OCI-LY1 (cell line): ENCODE data around the gene PIKFYVE.
"Not testable (repeated sequence)": the region's sequence is repeated elsewhere in the genome, so short reads cannot be mapped to it uniquely, and the experiment has no call there.

Experiments used
- EZH2 ChIP-seq: fragments of 200-600 bp; sonication (generic), shearing (Covaris generic); IDR thresholded peaks from 2 replicates; pipeline ENCODE4 v1.8.0; 2017; ENCODE audit warnings: borderline replicate concordance, mixed run types, mild to moderate bottlenecking, antibody characterized with exemption, low read length, moderate library complexity, mixed read lengths
- TF ChIP-seq, protein P1 (sequence below): fragments of 200-600 bp; sonication (generic), shearing (Covaris generic); IDR thresholded peaks from 2 replicates; pipeline ENCODE4 v1.5.1; 2017; ENCODE audit warnings: mild to moderate bottlenecking, antibody characterized with exemption, low read length, moderate library complexity, mixed read lengths

DNA sequence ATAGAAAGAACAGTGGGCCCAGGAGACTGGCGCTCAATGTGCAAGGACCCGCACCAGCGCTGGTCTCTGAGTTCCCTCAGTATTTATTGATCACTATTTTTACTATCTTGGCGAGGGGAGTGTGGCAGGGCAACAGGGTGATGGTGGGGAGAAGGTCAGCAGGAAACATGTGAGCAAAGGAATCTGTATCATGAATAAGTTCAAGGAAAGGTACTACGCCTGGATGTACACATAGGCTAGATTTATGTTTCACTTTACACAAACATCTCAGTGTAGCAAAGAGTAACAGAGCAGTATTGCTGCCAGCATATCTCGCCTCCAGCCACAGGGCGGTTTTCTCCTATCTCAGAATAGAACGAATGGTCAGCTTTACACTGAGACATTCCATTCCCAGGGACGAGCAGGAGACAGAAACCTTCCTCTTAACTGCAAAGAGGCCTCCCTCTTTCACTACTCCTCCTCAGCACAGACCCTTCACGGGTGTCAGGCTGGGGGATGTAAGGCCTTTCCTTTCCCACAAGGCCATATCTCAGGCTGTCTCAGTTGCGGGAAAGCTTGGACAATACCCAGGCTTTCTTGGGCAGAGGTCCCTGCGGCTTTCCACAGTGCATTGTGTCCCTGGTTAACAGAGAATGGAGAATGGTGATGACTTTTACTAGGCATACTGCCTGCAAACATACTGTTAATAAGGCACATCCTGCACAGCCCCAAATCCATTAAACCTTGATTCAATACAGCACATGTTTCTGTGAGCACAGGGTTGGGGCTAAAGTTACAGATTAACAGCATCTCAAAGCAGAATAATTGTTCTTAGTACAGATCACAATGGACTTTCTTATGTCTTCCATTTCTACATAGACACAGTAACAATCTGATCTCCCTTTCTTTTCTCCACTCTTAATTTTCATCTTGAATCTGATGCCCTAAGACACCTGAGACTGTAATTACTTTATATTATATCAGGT lies 8.9 kb upstream of the PIKFYVE start:
- TF ChIP-seq, protein P1, sequence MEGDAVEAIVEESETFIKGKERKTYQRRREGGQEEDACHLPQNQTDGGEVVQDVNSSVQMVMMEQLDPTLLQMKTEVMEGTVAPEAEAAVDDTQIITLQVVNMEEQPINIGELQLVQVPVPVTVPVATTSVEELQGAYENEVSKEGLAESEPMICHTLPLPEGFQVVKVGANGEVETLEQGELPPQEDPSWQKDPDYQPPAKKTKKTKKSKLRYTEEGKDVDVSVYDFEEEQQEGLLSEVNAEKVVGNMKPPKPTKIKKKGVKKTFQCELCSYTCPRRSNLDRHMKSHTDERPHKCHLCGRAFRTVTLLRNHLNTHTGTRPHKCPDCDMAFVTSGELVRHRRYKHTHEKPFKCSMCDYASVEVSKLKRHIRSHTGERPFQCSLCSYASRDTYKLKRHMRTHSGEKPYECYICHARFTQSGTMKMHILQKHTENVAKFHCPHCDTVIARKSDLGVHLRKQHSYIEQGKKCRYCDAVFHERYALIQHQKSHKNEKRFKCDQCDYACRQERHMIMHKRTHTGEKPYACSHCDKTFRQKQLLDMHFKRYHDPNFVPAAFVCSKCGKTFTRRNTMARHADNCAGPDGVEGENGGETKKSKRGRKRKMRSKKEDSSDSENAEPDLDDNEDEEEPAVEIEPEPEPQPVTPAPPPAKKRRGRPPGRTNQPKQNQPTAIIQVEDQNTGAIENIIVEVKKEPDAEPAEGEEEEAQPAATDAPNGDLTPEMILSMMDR: not testable (repeated sequence)
- not testable (repeated sequence) for TF ChIP-seq EZH2
